ENCODE data around the gene BABAM2. TPM values are rescaled to one million over a fixed set of nuclear protein-coding genes. Genes with fewer than 3 reads are reported as not detected.
"Not testable (repeated sequence)": the region's sequence is repeated elsewhere in the genome, so short reads cannot be mapped to it uniquely, and the experiment has no call there.

BABAM2 gene
- total and polyA plus RNA-seq, 5 donors, result 45.2 to 65.2 (median 64.0) TPM

DNA sequence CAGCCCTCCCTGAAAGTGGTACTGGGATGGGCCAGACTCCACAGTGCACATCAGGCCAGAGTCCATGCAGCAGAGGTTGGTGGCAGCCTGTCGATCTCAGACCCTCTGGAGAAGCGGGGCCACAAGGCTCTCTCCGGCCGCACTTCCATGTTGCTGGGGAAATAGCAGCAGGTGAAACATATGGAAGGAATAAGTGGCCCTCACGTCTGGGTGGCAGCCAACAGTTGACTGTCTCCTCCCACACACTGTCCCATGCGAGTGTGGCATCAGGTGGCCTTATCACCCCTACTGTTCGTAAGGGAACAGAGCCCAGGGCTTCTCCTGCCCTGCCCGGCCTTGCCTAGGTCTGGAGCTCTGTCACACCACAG, 444.0 kb downstream of the BABAM2 start:
- peak; percentile 54 to 58 for ATAC-seq
- Histone ChIP-seq H3K4me1 (ENCODE audit: control insufficient read depth, insufficient read depth, low read length) (peaks cover 25% of the 10 kb centered on the region), H3K4me3 (ENCODE audit: low read length) (no peak overlapping the region), H3K27ac (ENCODE audit: low read length) (peak overlapping the region; percentile 99), H3K9me3 (ENCODE audit: control insufficient read depth, low read length) (no peaks in the 10 kb centered on the region), H3K27me3 (ENCODE audit: control insufficient read depth, insufficient read depth) (no peaks in the 10 kb centered on the region)
- DNase-seq, result peak in 1 of 3 donors; percentile 59
- intact Hi-C loops (cut with DNase I), result no loop called here
- WGBS, result 66% methylated on average over 8 of the region's 8 CpGs

DNA sequence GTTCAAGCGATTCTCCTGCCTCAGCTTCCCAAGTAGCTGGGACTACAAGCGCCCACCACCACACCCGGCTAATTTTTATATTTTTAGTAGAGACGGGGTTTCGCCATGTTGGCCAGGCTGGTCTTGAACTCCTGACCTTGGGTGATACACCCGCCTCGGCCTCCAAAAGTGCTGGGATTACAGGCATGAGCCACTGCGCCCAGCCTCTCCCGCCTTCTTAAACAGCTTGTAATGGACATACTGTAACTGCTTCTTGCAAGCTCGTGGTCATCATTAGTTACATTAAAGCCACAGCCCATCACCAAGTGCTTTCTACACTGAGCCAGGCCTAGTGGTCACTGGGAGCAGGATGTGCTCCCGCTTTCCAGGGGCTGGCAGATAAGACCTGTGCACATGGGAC, 444.7 kb downstream of the BABAM2 start:
- not testable (repeated sequence) for H3K27me3 ChIP-seq (ENCODE audit: control insufficient read depth, insufficient read depth); ATAC-seq; DNase-seq; H3K9me3 ChIP-seq (ENCODE audit: control insufficient read depth, low read length); H3K4me3 ChIP-seq (ENCODE audit: low read length)
- peak overlapping the region; percentile 45 for H3K27ac ChIP-seq (ENCODE audit: low read length)
- WGBS, result 95% methylated on average over 11 of the region's 11 CpGs
- intact Hi-C loops (cut with DNase I), result loop anchor here in 1 of 4 donors (5.0 kb wide), 1 partner anchor 57 kb away; the partner anchor contains the start of gene FOSL2
- peaks cover 25% of the 10 kb centered on the region for H3K4me1 ChIP-seq (ENCODE audit: control insufficient read depth, insufficient read depth, low read length)

DNA sequence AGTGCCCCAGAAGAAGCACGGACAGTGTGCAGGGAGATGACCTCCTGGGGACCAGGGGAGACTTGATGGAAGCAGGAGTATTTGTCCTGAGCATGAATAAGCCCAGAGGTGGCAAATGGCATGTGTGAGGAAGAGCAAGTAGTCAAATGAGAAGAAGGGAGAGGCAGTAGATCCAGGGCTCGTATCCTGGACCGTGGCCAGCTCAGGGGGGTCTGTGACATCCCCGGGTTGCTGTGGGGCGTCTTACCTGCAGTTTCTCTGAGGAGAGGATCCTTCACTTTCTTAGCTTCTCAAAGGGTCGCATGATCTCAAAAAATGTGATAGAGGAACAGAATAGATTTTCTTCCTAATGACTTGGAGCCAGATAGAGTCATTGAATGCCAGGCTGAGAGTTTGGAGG, 445.1 kb downstream of the BABAM2 start:
- H3K9me3 ChIP-seq (ENCODE audit: control insufficient read depth, low read length), result no peaks in the 10 kb centered on the region
- DNase-seq (no peak), ATAC-seq (no peak)
- 86% methylated on average over 6 of the region's 6 CpGs for WGBS
- intact Hi-C loops (cut with DNase I), result loop anchor here in 1 of 4 donors (5.0 kb wide), 1 partner anchor 57 kb away; the partner anchor contains the start of gene FOSL2
- no peak overlapping the region for H3K4me3 ChIP-seq (ENCODE audit: low read length)
- peaks cover 25% of the 10 kb centered on the region for H3K4me1 ChIP-seq (ENCODE audit: control insufficient read depth, insufficient read depth, low read length)
- H3K27ac ChIP-seq (ENCODE audit: low read length), result peak overlapping the region; percentile 45
- H3K27me3 ChIP-seq (ENCODE audit: control insufficient read depth, insufficient read depth), result no peaks in the 10 kb centered on the region

DNA sequence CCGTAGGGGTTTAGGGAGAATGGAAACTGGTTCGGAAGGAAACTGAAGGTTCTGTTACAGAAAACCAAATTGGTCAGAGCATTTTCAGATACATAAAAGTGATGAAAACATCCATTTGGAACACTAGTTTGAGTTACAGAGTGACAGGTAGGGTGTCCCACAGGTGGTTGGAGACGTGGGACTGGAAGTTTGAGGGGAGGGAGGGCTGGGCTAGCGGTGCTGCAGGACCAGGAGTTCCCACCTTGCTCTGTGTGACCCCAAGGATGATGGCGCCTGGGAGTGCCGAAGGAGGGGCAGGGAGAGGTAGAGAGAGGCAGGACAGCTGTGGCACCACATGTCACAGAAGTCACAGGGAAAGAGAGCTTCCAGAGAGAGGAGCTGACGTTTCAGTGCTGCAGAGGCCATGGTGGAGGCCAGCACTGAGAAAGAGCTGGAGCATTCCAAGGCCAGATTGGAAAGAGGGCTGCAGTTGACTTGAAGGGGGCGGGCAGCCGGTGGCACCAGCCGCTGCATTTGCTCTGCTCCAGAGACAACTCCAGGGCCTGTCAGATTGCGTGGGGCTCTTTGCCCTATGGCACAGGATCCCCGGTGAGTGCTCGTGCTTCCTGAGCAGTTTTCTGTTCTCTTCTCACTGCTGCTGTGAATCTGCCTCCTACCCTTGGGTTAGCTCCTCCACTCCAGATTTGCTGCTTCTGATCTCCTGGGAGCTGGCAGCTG, 445.9 kb downstream of the BABAM2 start:
- WGBS, result 80% methylated on average over 13 of the region's 13 CpGs
- H3K4me3 ChIP-seq (ENCODE audit: low read length), result no peak overlapping the region
- ATAC-seq (no peak), DNase-seq (no peak)
- intact Hi-C loops (cut with DNase I), result loop anchor here in 1 of 4 donors (5.0 kb wide), 1 partner anchor 56 kb away; the partner anchor contains the start of gene FOSL2
- no peaks in the 10 kb centered on the region for H3K27me3 ChIP-seq (ENCODE audit: control insufficient read depth, insufficient read depth)
- H3K27ac ChIP-seq (ENCODE audit: low read length), result peak overlapping the region; percentile 32
- H3K4me1 ChIP-seq (ENCODE audit: control insufficient read depth, insufficient read depth, low read length), result peaks cover 25% of the 10 kb centered on the region
- H3K9me3 ChIP-seq (ENCODE audit: control insufficient read depth, low read length), result no peaks in the 10 kb centered on the region

DNA sequence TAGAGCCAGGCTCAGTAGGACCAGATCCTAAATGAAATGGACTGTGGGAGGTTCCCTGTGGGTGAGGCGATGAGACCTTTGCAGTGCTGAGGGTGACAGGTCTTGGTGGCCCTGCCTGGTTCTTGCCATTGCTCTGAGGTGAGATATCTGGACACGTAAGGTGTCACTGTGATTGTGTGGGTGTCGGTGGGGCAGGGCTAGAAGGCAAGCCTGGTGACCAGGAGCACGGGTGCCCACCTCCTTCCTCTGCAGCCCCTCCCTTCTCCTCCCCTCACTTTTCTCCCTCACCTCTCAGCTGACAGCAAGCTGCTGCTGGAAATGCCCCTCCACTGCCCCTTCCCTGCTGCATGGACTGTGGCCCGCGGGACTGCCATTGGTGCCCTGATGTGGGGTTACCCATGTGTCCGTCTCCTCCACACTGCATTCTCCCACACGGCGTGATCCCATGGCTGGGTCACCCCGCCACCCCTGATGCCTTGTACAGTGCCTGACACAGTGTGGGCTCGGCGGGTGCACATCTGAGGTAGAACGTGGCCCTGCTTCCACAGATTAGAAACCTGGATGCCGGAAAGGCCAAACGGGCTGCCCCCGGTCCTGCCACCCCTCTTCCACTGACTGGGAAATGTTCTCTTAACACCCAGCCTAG, 446.6 kb downstream of the BABAM2 start:
- ATAC-seq, result no peak
- Histone ChIP-seq H3K4me1 (ENCODE audit: control insufficient read depth, insufficient read depth, low read length) (peaks cover 25% of the 10 kb centered on the region), H3K27me3 (ENCODE audit: control insufficient read depth, insufficient read depth) (no peaks in the 10 kb centered on the region), H3K4me3 (ENCODE audit: low read length) (no peak overlapping the region), H3K27ac (ENCODE audit: low read length) (no peak overlapping the region), H3K9me3 (ENCODE audit: control insufficient read depth, low read length) (no peaks in the 10 kb centered on the region)
- intact Hi-C loops (cut with DNase I), result loop anchor here in 1 of 4 donors (5.0 kb wide), 1 partner anchor 55 kb away; the partner anchor contains the start of gene FOSL2
- DNase-seq, result peak in 1 of 3 donors; percentile 58
- 84% methylated on average over 16 of the region's 16 CpGs for WGBS

DNA sequence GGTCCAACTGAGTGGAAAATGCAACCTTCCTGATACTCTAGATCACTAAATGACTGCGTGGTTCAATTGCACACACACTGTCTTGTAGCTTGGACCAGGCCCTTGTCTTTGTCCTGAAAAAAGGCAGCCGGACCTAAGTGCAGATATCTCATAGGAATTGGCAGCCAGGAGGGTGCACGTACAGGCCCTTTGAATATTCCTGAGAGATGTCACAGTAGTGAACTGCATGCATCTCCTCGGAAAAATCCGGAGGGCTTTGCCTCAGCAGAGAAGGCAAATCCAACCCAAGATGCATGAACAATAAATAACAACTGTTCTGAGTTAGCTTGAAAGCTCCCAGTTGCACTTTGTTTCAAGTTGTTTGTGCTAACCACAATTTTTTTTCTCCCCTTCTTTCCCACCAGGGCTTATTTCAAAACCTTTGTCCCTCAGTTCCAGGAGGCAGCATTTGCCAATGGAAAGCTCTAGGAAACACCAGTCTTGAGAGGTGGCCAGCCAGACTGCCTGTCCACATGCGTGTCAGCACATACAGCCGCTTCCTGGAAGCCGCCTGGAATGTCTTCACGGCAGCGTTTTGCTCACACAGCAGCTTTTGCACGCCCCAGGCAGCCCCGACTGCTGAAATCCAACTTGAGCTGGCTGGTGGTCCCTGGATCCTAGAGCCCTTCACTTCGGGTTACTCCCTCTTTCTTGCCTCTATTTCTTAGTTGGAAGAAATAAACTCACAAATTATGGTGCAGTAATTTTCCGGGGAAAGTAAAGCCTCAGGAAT, 447.7 kb downstream of the BABAM2 start:
- 33% methylated on average over 14 of the region's 14 CpGs for WGBS
- Histone ChIP-seq H3K27me3 (ENCODE audit: control insufficient read depth, insufficient read depth) (no peaks in the 10 kb centered on the region), H3K4me1 (ENCODE audit: control insufficient read depth, insufficient read depth, low read length) (peaks cover 19% of the 10 kb centered on the region), H3K27ac (ENCODE audit: low read length) (peak overlapping the region; percentile 76), H3K9me3 (ENCODE audit: control insufficient read depth, low read length) (no peaks in the 10 kb centered on the region), H3K4me3 (ENCODE audit: low read length) (no peak overlapping the region)
- ATAC-seq (peak; percentile 65 to 73), DNase-seq (peak; percentile 89 to 95 (median 91))
- intact Hi-C loops (cut with DNase I), result loop anchor here in 1 of 4 donors (5.0 kb wide), 1 partner anchor 54 kb away; the partner anchor contains the start of gene FOSL2

DNA sequence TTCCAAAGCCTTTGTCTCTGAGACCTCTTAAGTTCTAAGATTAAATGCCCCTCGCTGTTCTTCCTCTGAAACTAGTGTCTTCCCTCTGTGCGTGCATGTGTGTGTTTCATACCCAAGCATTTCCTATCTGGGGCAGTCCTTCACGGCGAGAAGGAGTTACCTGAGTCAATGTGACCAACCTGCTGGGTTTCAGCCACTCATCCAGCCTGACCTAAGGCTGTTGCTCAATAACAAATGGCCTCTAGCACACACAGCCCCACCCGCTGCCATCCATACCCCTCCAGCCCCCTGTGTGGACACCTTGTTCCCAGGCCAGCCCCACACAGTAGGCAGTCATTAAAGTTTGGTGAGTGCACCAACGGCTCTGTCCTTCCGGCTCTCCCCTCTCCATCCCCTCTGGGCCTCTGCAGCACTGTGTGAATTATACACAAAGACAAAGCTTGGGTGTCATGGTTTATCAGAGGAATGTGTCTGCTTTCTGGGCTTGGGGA, 448.3 kb downstream of the BABAM2 start:
- no peak overlapping the region for H3K4me3 ChIP-seq (ENCODE audit: low read length)
- 78% methylated on average over 7 of the region's 7 CpGs for WGBS
- no peaks in the 10 kb centered on the region for H3K27me3 ChIP-seq (ENCODE audit: control insufficient read depth, insufficient read depth)
- no peaks in the 10 kb centered on the region for H3K9me3 ChIP-seq (ENCODE audit: control insufficient read depth, low read length)
- no peak for ATAC-seq
- intact Hi-C loops (cut with DNase I), result loop anchor here in 1 of 4 donors (5.0 kb wide), 1 partner anchor 53 kb away; the partner anchor contains the start of gene FOSL2
- peak in 1 of 3 donors; percentile 58 for DNase-seq
- peaks cover 16% of the 10 kb centered on the region for H3K4me1 ChIP-seq (ENCODE audit: control insufficient read depth, insufficient read depth, low read length)
- peak overlapping the region; percentile 76 for H3K27ac ChIP-seq (ENCODE audit: low read length)

DNA sequence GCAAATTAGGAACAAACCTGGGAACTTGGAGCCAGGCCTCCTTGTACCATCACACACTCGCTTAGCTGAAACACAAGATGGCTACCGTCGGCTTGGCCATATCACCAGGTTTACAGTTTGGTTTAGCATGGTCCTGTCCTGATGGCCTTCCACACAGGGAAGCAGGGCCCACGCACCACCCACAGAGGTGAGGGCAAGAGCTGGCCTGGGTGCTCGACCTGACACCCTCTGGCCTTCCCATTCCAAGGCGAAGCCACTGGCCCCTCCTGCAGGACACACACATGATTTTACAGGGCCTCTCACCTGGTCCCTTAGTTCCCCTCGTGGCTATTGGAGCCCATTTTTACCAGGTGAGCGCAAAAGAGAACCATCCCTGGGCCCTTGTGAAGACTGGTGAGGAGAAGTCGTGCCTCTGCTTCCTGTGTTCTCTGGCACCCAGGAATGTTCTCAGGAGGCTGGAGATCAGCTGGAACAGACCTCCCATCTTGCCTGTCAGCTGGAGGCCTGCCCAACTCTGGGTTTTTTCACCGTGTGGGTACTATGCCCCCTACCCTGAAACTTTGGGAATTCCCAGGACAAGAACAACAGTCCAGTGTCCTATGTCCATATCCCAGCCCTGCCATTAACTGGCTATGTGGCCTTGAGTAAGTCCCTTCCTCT, 449.1 kb downstream of the BABAM2 start:
- Histone ChIP-seq H3K4me1 (ENCODE audit: control insufficient read depth, insufficient read depth, low read length) (peaks cover 11% of the 10 kb centered on the region), H3K4me3 (ENCODE audit: low read length) (no peak overlapping the region), H3K27ac (ENCODE audit: low read length) (peak overlapping the region; percentile 76), H3K9me3 (ENCODE audit: control insufficient read depth, low read length) (no peaks in the 10 kb centered on the region), H3K27me3 (ENCODE audit: control insufficient read depth, insufficient read depth) (no peaks in the 10 kb centered on the region)
- DNase-seq, result peak in 1 of 3 donors; percentile 63
- 90% methylated on average over 10 of the region's 10 CpGs for WGBS
- intact Hi-C loops (cut with DNase I), result loop anchor here in 3 of 4 donors (5.0 kb wide), 1 partner anchor 53 kb away; the partner anchor contains the start of gene FOSL2 (in 3 of the 3)
- no peak for ATAC-seq

DNA sequence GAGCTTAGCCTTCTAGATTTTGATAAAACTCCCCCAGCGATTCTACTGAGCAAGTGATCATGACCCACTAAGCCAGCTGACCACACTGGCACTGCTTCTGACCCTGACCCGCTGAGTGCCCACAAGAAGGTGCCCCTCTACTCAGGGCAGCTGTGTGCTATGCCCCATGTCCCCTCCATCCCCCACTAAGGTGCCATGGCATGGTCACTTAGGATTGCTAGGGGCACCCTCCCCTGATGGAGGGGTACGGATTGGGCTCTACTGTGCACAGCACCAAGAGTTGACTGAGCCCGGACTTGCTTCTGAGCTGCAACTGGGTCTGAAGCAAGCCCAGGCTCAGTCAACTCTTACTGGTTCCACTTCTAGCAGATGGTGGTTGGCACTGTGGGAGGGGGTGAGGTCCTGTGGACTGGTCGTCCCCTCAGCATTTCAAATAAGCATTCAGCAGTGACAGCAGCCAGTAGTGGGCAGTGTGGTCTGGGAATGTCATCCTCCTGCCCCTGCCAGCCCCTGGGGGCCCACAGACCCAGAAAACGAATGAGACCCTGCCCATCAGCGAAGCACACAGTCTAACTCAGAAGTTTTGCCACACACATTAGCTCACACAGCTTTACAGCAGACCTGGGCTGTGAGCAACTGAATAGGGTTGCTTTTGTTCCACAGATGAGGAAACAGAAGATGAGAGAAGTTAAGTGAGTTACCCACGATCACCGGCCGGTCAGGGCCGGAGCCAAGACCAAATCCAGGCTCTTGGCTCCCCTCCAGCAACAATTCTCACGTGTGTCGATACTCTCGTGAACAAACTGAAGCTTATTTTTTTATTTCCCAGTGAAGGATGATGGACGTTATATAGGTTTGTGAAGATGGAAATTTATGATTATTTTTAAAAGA, 450.0 kb downstream of the BABAM2 start:
- no peaks in the 10 kb centered on the region for H3K9me3 ChIP-seq (ENCODE audit: control insufficient read depth, low read length)
- no peaks in the 10 kb centered on the region for H3K27me3 ChIP-seq (ENCODE audit: control insufficient read depth, insufficient read depth)
- WGBS, result 60% methylated on average over 15 of the region's 15 CpGs
- H3K27ac ChIP-seq (ENCODE audit: low read length), result peak overlapping the region; percentile 7
- intact Hi-C loops (cut with DNase I), result loop anchor here in 2 of 4 donors (5.0 kb wide), 1 partner anchor 52 kb away; the partner anchor contains the start of gene FOSL2 (in 2 of the 2)
- DNase-seq (no peak), ATAC-seq (no peak)
- no peak overlapping the region for H3K4me3 ChIP-seq (ENCODE audit: low read length)
- H3K4me1 ChIP-seq (ENCODE audit: control insufficient read depth, insufficient read depth, low read length), result peaks cover 8% of the 10 kb centered on the region

Measured in right cardiac atrium (tissue), 5 donors.